Spleen (tissue), 11 donors: ENCODE measurements around the gene RBM4B. TPM values are rescaled to one million over a fixed set of nuclear protein-coding genes. Genes with fewer than 3 reads are reported as not detected.
A peak's percentile ranks its signal among the peaks of the same experiment; 100 is the strongest.

ENCODE experiments used
- DNase-seq: peaks from one replicate; pipeline ENCODE4 v3.0.0-alpha.2; 2020
- H3K27ac ChIP-seq, 8 donors: fragments of 200-600 bp; sonication (generic) in 7 of 8; 1 replicate in 4 of 8; 2 replicates in 4 of 8; pipeline versions ENCODE4 v1.5.0 to v1.8.0; 2016 to 2021; ENCODE audit warnings: inconsistent platforms in 4 of 8, mild to moderate bottlenecking in 4 of 8, moderate library complexity in 1 of 8
- H3K27me3 ChIP-seq, 7 donors: fragments of 200-600 bp; sonication (generic) in 6 of 7; replicated peaks in 1 of 7; 1 replicate in 4 of 7; 2 replicates in 3 of 7; pipeline versions ENCODE4 v1.5.0 to v1.8.0; 2016 to 2021; ENCODE audit warnings: inconsistent platforms in 3 of 7, mild to moderate bottlenecking in 1 of 7
- H3K36me3 ChIP-seq, 6 donors: fragments of 200-600 bp; sonication (generic) in 5 of 6; 1 replicate in 4 of 6; 2 replicates in 2 of 6; pipeline versions ENCODE4 v1.5.0 to v1.8.0; 2016 to 2021; ENCODE audit warnings: inconsistent platforms in 2 of 6
- H3K4me1 ChIP-seq, 6 donors: fragments of 200-600 bp; sonication (generic) in 5 of 6; 1 replicate in 3 of 6; 2 replicates in 3 of 6; pipeline versions ENCODE4 v1.5.0 to v1.8.0; 2016 to 2021; ENCODE audit warnings: inconsistent platforms in 3 of 6
- H3K4me3 ChIP-seq, 8 donors: fragments of 200-600 bp; sonication (generic) in 7 of 8; 1 replicate in 4 of 8; 2 replicates in 4 of 8; pipeline versions ENCODE4 v1.5.0 to v1.8.0; 2016 to 2021; ENCODE audit warnings: inconsistent platforms in 4 of 8, mild to moderate bottlenecking in 4 of 8, moderate library complexity in 2 of 8
- H3K9me3 ChIP-seq, 8 donors: fragments of 200-600 bp; sonication (generic) in 7 of 8; 1 replicate in 4 of 8; 2 replicates in 4 of 8; pipeline versions ENCODE4 v1.5.0 to v1.8.0; 2016 to 2021; ENCODE audit warnings: inconsistent platforms in 4 of 8
- POLR2A ChIP-seq, 3 donors: fragments of 450-650 bp; IDR thresholded peaks; one replicate each; pipeline ENCODE4 v1.5.1; 2017; ENCODE audit warnings: antibody characterized with exemption in 3 of 3, mild to moderate bottlenecking in 1 of 3
- POLR2AphosphoS5 ChIP-seq, 3 donors: sonication (generic); formaldehyde crosslinking; IDR thresholded peaks; one replicate each; pipeline ENCODE4 v1.5.1; 2017; ENCODE audit warnings: antibody characterized with exemption in 3 of 3
- WGBS, 5 donors: extraction: QIAGEN DNeasy Blood & Tissue Kit in 3 of 5; methylation state at CpG; one replicate each; pipeline versions ENCODE4 v1.1.5 to v1.1.7; 2013 to 2018; 5-methylcytosine and 5-hydroxymethylcytosine counted together
- intact Hi-C: fragments of 100-400 bp; cut with DNase I; formaldehyde crosslinking; loops from one replicate; pipeline ENCODE4 v1.15.0; 2023; ENCODE audit warnings: low total_unique reads
- polyA plus RNA-seq, 3 donors: library from polyadenylated mRNA; stranded (reverse); fragments of 200-250 nt; gene quantifications; one replicate each; pipeline ENCODE4 v1.2.1, GENCODE V29; 2013
- total RNA-seq, 7 donors: library from RNA; depleted of rRNA in 3 of 7; stranded (reverse); fragments of >200 nt in 3 of 7; fragmentation: NEBNext Ultra II Directional in 4 of 7; extraction: Animal tissue kit (Norgen Biotek cat#: 25700) in 4 of 7; gene quantifications; one replicate each; pipeline versions ENCODE4 v1.1.0 to v1.2.1, GENCODE V29; 2016 to 2021
- TF ChIP-seq, protein P1 (sequence below), 11 experiments: fragments of 200-600 bp in 7 of 11; fragments of 450-650 bp in 4 of 11; sonication (generic) in 4 of 11; IDR thresholded peaks in 8 of 11; conservative IDR thresholded peaks in 3 of 11; 1 replicate in 7 of 11; 2 replicates in 4 of 11; pipeline versions ENCODE4 v1.4.0 to v1.8.0; 2016 to 2021; ENCODE audit warnings: antibody characterized with exemption in 11 of 11, inconsistent platforms in 4 of 11, mild to moderate bottlenecking in 1 of 11
- donor health status: healthy with polysubstance abuse.
- donor health status: DM: no; HTN: no; CAD: no; lungs with moderate emphysema.
- donor health status: DM: no; HTN: no; CAD: no.
- donor health status: Bipolar disorder and iron deficiency.
- donor health status: healthy.
- donor health status: DM: no; HTN: no; CAD: no.
- donor health status: DM: yes; HTN: yes; CAD: no.

The RBM4B gene
- total and polyA plus RNA-seq, 10 donors, result 14.8 to 23.0 (median 18.3) TPM

DNA sequence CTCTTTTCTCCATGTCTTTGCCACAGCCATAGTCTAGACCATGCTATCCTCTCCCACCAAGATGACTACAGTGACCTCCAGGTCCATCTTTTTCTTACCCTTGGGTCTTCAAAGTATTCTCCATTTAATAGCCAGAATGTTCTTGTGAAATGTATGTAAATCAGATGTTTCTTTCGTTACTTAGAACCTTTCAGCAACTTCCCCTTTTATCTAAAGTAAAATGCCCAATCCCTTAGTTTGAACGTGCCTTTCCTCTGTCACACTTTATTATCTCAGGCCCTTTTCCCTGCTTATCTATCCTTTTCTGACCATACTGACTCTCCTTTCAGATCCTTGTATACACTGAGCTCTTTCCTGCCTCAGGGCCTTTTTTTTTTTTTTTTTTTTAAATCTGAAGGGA, 17.9 kb downstream of the RBM4B start:
- WGBS, 5 donors, result 25 to 44% (median 36%) methylated on average over 2 of the region's 2 CpGs
- H3K9me3 ChIP-seq, result no peaks in the 10 kb centered on the region
- H3K4me3 ChIP-seq, result no peak overlapping the region

DNA sequence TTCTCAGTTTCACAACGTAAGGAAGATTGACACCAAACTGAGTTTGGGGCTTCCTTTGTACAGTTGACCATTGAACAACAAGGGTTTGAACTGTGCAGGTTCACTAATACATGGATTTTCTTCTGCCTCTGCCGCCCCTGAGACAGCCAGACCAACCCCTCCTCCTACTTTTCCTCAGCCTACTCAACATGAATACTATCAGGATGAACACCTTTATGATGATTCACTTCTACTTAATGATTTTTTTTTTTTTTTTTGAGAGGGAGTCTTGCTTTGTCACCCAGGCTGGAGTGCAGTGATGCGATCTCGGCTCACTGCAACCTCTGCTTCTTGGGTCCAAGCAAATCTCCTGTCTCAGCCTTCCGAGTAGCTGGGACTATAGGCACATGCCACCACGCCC, 24.6 kb downstream of the RBM4B start:
- TF ChIP-seq POLR2AphosphoS5 (IDR thresholded peaks at IDR 0.05) (no peak), POLR2A (IDR thresholded peaks at IDR 0.05) (no peak)
- TF ChIP-seq, protein P1, sequence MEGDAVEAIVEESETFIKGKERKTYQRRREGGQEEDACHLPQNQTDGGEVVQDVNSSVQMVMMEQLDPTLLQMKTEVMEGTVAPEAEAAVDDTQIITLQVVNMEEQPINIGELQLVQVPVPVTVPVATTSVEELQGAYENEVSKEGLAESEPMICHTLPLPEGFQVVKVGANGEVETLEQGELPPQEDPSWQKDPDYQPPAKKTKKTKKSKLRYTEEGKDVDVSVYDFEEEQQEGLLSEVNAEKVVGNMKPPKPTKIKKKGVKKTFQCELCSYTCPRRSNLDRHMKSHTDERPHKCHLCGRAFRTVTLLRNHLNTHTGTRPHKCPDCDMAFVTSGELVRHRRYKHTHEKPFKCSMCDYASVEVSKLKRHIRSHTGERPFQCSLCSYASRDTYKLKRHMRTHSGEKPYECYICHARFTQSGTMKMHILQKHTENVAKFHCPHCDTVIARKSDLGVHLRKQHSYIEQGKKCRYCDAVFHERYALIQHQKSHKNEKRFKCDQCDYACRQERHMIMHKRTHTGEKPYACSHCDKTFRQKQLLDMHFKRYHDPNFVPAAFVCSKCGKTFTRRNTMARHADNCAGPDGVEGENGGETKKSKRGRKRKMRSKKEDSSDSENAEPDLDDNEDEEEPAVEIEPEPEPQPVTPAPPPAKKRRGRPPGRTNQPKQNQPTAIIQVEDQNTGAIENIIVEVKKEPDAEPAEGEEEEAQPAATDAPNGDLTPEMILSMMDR (IDR thresholded peaks at IDR 0.05 in 8 of 11, conservative IDR thresholded peaks at IDR 0.05 in 3 of 11), result no peak
- H3K36me3 ChIP-seq, result peaks cover 0 to 100% (median 56%) of the 10 kb centered on the region in 6 donors
- intact Hi-C loops, result no loop called here
- H3K27me3 ChIP-seq, result no peaks in the 10 kb centered on the region
- no peak overlapping the region for H3K4me3 ChIP-seq
- H3K27ac ChIP-seq, result peak overlapping the region in 1 of 8 donors; percentile 32
- H3K9me3 ChIP-seq, result no peaks in the 10 kb centered on the region
- H3K4me1 ChIP-seq, result peaks cover 0 to 54% (median 6%) of the 10 kb centered on the region in 6 donors
- DNase-seq, result no peak
- 86 to 93% (median 90%) methylated on average over 6 of the region's 6 CpGs for WGBS, 5 donors

More for the DNA sequence above, 17.9 kb downstream of the RBM4B start:
- intact Hi-C loops, result no loop called here
- Histone ChIP-seq H3K36me3 (peaks cover 0 to 98% (median 39%) of the 10 kb centered on the region in 6 donors), H3K27me3 (no peaks in the 10 kb centered on the region), H3K4me1 (peaks cover 0 to 46% (median 28%) of the 10 kb centered on the region in 6 donors), H3K27ac (peak overlapping the region in 5 of 8 donors; percentile 19 to 58 (median 45))
- DNase-seq, result no peak
- TF ChIP-seq POLR2AphosphoS5 (IDR thresholded peaks at IDR 0.05), result no peak
- TF ChIP-seq POLR2A (IDR thresholded peaks at IDR 0.05), result no peak
- TF ChIP-seq, protein P1 (IDR thresholded peaks at IDR 0.05 in 8 of 11, conservative IDR thresholded peaks at IDR 0.05 in 3 of 11), result no peak

DNA sequence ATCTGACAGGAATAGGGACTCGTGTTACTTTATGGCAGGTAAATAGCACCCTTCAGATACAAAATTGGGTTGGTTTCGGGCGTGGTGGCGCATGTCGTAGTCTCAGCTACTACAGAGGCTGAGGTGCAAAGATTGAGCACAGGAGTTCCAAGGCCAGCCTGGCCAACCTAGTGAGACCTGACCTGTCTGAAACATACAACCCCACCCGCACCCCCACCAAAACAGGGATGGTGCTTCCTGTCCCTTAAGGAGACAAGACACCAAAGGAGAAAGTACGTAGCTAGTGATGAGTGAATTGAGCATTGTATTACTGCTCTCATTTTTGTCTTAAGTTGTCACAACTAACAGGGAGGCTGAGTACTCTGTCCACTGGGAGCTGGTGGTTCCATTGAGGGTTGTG, 25.0 kb downstream of the RBM4B start:
- Histone ChIP-seq H3K27ac (peak overlapping the region in 1 of 8 donors; percentile 32), H3K4me3 (no peak overlapping the region), H3K36me3 (peaks cover 0 to 100% (median 56%) of the 10 kb centered on the region in 6 donors), H3K27me3 (no peaks in the 10 kb centered on the region), H3K9me3 (no peaks in the 10 kb centered on the region), H3K4me1 (peaks cover 0 to 57% (median 6%) of the 10 kb centered on the region in 6 donors)
- TF ChIP-seq, protein P1 (IDR thresholded peaks at IDR 0.05 in 8 of 11, conservative IDR thresholded peaks at IDR 0.05 in 3 of 11), result no peak
- no peak for TF ChIP-seq POLR2A (IDR thresholded peaks at IDR 0.05)
- peak in 1 of 3 donors; percentile 42 for TF ChIP-seq POLR2AphosphoS5 (IDR thresholded peaks at IDR 0.05)
- DNase-seq, result no peak
- intact Hi-C loops, result no loop called here
- WGBS, 5 donors, result 87 to 97% (median 94%) methylated on average over 7 of the region's 7 CpGs

DNA sequence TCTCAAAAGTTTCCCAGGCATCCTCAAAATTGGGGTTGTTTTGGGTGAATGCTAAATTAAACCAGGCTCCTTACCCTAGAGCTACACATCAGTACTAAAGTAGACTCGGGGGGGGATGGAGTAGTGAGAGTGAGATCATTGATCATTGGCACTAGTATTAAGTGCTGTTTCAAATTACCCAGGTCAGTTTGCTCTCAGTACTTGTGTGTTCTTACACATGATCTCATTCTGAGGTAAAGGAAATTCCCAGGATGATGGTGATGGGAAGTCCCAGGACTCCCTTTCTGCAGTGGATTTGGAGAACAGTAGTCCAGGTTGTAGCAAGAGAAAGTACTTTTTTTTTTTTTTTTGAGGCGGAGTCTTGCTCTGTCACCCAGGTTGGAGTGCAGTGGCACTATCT, 26.7 kb downstream of the RBM4B start:
- Histone ChIP-seq H3K27me3 (no peaks in the 10 kb centered on the region), H3K4me1 (peaks cover 4 to 68% (median 18%) of the 10 kb centered on the region in 6 donors), H3K27ac (no peak overlapping the region), H3K4me3 (no peak overlapping the region), H3K9me3 (no peaks in the 10 kb centered on the region), H3K36me3 (peaks cover 0 to 100% (median 60%) of the 10 kb centered on the region in 6 donors)
- intact Hi-C loops, result no loop called here
- TF ChIP-seq POLR2A (IDR thresholded peaks at IDR 0.05) (no peak), POLR2AphosphoS5 (IDR thresholded peaks at IDR 0.05) (no peak)
- TF ChIP-seq, protein P1 (IDR thresholded peaks at IDR 0.05 in 8 of 11, conservative IDR thresholded peaks at IDR 0.05 in 3 of 11), result no peak
- WGBS, 5 donors, result 86 to 97% (median 95%) methylated on average over 1 to 2 of the region's 2 CpGs
- DNase-seq, result no peak
